Measurements from ENCODE around the gene OR10A3.
A peak's percentile ranks its signal among the peaks of the same experiment; 100 is the strongest.

OR10A3 gene

GRCh38 chr11:7941146-7941545, 362 bp downstream of the OR10A3 start:
- Histone ChIP-seq H3K79me1 (replicated peaks; ENCODE audit: low read length, poor library complexity, severe bottlenecking) (no peaks in the 10 kb centered on the region), H3K4me2 (ENCODE audit: low read length, poor library complexity, severe bottlenecking) (no peak overlapping the region), H3K4me1 (ENCODE audit: control insufficient read depth, insufficient read depth, low read depth, low read length) (no peaks in the 10 kb centered on the region), H3K27ac (ENCODE audit: low read length, poor library complexity, severe bottlenecking) (no peak overlapping the region), H4K8ac (ENCODE audit: low read length) (no peak overlapping the region), H3K9ac (ENCODE audit: low read length) (no peak overlapping the region), H2BK5ac (ENCODE audit: low read depth, low read length, poor library complexity, severe bottlenecking) (no peak overlapping the region), H2BK15ac (ENCODE audit: low read depth, poor library complexity, severe bottlenecking) (no peak overlapping the region), H3K27me3 (ENCODE audit: control insufficient read depth in 1 of 2, insufficient read depth in 1 of 2, low read length in 2 of 2) (peaks cover 0 to 4% of the 10 kb centered on the region in 2 experiments), H3K9me3 (ENCODE audit: control insufficient read depth, low read length) (peaks cover 25% of the 10 kb centered on the region), H4K91ac (ENCODE audit: low read length) (no peak overlapping the region), H3K18ac (ENCODE audit: low read depth in 1 of 2, low read length in 2 of 2) (no peak overlapping the region), H3K36me3 (ENCODE audit: control insufficient read depth in 1 of 2, insufficient read depth in 2 of 2, low read depth in 1 of 2, low read length in 2 of 2) (no peaks in the 10 kb centered on the region), H3K4me3 (ENCODE audit: insufficient read depth in 1 of 2, low read depth in 1 of 2, low read length in 2 of 2) (no peak overlapping the region), H3K4ac (ENCODE audit: low read depth in 1 of 2, low read length in 2 of 2) (no peak overlapping the region), H2BK120ac (ENCODE audit: low read depth, low read length) (no peak overlapping the region), H2BK12ac (ENCODE audit: low read length in 2 of 2) (no peak overlapping the region), H3K23ac (ENCODE audit: low read length in 2 of 2) (no peak overlapping the region), H2AK5ac (ENCODE audit: low read length, severe bottlenecking) (no peak overlapping the region), H2AFZ (ENCODE audit: low read depth, low read length) (no peak overlapping the region), H3K14ac (ENCODE audit: low read length in 2 of 2) (no peak overlapping the region)
- no peak for DNase-seq
- WGBS: no CpG with 5 or more reads among the region's 5 CpGs

- Histone ChIP-seq H3K4me1 (ENCODE audit: control insufficient read depth, insufficient read depth, low read depth, low read length) (no peaks in the 10 kb centered on the region), H2AK5ac (ENCODE audit: low read length, severe bottlenecking) (no peak overlapping the region), H2BK12ac (ENCODE audit: low read length in 2 of 2) (no peak overlapping the region), H3K4ac (ENCODE audit: low read depth in 1 of 2, low read length in 2 of 2) (no peak overlapping the region), H4K8ac (ENCODE audit: low read length) (no peak overlapping the region), H4K91ac (ENCODE audit: low read length) (no peak overlapping the region), H3K9me3 (ENCODE audit: control insufficient read depth, low read length) (no peaks in the 10 kb centered on the region), H3K4me2 (ENCODE audit: low read length, poor library complexity, severe bottlenecking) (no peak overlapping the region), H2BK120ac (ENCODE audit: low read depth, low read length) (no peak overlapping the region), H3K14ac (ENCODE audit: low read length in 2 of 2) (no peak overlapping the region), H2BK5ac (ENCODE audit: low read depth, low read length, poor library complexity, severe bottlenecking) (no peak overlapping the region), H3K36me3 (ENCODE audit: control insufficient read depth in 1 of 2, insufficient read depth in 2 of 2, low read depth in 1 of 2, low read length in 2 of 2) (no peaks in the 10 kb centered on the region), H3K23ac (ENCODE audit: low read length in 2 of 2) (no peak overlapping the region), H2BK15ac (ENCODE audit: low read depth, poor library complexity, severe bottlenecking) (no peak overlapping the region), H2AFZ (ENCODE audit: low read depth, low read length) (no peak overlapping the region), H3K4me3 (ENCODE audit: insufficient read depth in 1 of 2, low read depth in 1 of 2, low read length in 2 of 2) (no peak overlapping the region), H3K18ac (ENCODE audit: low read depth in 1 of 2, low read length in 2 of 2) (no peak overlapping the region), H3K27me3 (ENCODE audit: control insufficient read depth in 1 of 2, insufficient read depth in 1 of 2, low read length in 2 of 2) (peaks cover 0 to 4% of the 10 kb centered on the region in 2 experiments), H3K27ac (ENCODE audit: low read length, poor library complexity, severe bottlenecking) (no peak overlapping the region), H3K79me1 (replicated peaks; ENCODE audit: low read length, poor library complexity, severe bottlenecking) (no peaks in the 10 kb centered on the region), H3K9ac (ENCODE audit: low read length) (no peak overlapping the region)
- no peak for DNase-seq
- no CpG with 5 or more reads among the region's 1 CpG for WGBS
These were observed 4.9 kb downstream of the OR10A3 start for GRCh38 chr11:7936615-7937014.

GRCh38 chr11:7931168-7931567, 10.3 kb downstream of the OR10A3 start, which contains the start of gene OR10A6:
Gene OR10A6, minus strand, starts transcription at chr11:7931268. Its CDS starts 2,606 bp downstream, at chr11:7928662.
- H3K27ac ChIP-seq (ENCODE audit: low read length, poor library complexity, severe bottlenecking): no peak within 1 kb of the TSS
- no peak within 1 kb of the TSS for H3K4ac ChIP-seq (ENCODE audit: low read depth in 1 of 2, low read length in 2 of 2)
- no peak within 1 kb of the TSS for H3K9ac ChIP-seq (ENCODE audit: low read length)
- WGBS: 71% methylated on average over 4 of the region's 4 CpGs
- H2BK120ac ChIP-seq (ENCODE audit: low read depth, low read length): no peak within 1 kb of the TSS
- no peak within 1 kb of the TSS for H2AFZ ChIP-seq (ENCODE audit: low read depth, low read length)
- H3K18ac ChIP-seq (ENCODE audit: low read depth in 1 of 2, low read length in 2 of 2): no peak within 1 kb of the TSS
- no peaks in the 10 kb centered on the region for H3K79me1 ChIP-seq (replicated peaks; ENCODE audit: low read length, poor library complexity, severe bottlenecking)
- H3K4me1 ChIP-seq (ENCODE audit: control insufficient read depth, insufficient read depth, low read depth, low read length): no peaks in the 10 kb centered on the region
- H3K23ac ChIP-seq (ENCODE audit: low read length in 2 of 2): no peak within 1 kb of the TSS
- no peaks in the 10 kb centered on the region for H3K9me3 ChIP-seq (ENCODE audit: control insufficient read depth, low read length)
- H3K4me2 ChIP-seq (ENCODE audit: low read length, poor library complexity, severe bottlenecking): no peak within 1 kb of the TSS
- H4K8ac ChIP-seq (ENCODE audit: low read length): no peak within 1 kb of the TSS
- no peak within 1 kb of the TSS for H2BK5ac ChIP-seq (ENCODE audit: low read depth, low read length, poor library complexity, severe bottlenecking)
- no peak within 1 kb of the TSS for H4K91ac ChIP-seq (ENCODE audit: low read length)
- peaks cover 0 to 4% of the 10 kb centered on the region in 2 experiments for H3K27me3 ChIP-seq (ENCODE audit: control insufficient read depth in 1 of 2, insufficient read depth in 1 of 2, low read length in 2 of 2)
- H3K4me3 ChIP-seq (ENCODE audit: insufficient read depth in 1 of 2, low read depth in 1 of 2, low read length in 2 of 2): no peak within 1 kb of the TSS
- no peaks in the 10 kb centered on the region for H3K36me3 ChIP-seq (ENCODE audit: control insufficient read depth in 1 of 2, insufficient read depth in 2 of 2, low read depth in 1 of 2, low read length in 2 of 2)
- H2BK12ac ChIP-seq (ENCODE audit: low read length in 2 of 2): no peak within 1 kb of the TSS
- no peak within 1 kb of the TSS for H2AK5ac ChIP-seq (ENCODE audit: low read length, severe bottlenecking)
- no peak within 1 kb of the TSS for H2BK15ac ChIP-seq (ENCODE audit: low read depth, poor library complexity, severe bottlenecking)
- no peak for DNase-seq
- H3K14ac ChIP-seq (ENCODE audit: low read length in 2 of 2): peak within 1 kb of the TSS in 1 of 2 experiments; percentile 32

- Histone ChIP-seq H3K18ac (ENCODE audit: low read depth in 1 of 2, low read length in 2 of 2) (no peak overlapping the region), H2BK5ac (ENCODE audit: low read depth, low read length, poor library complexity, severe bottlenecking) (no peak overlapping the region), H3K4me3 (ENCODE audit: insufficient read depth in 1 of 2, low read depth in 1 of 2, low read length in 2 of 2) (no peak overlapping the region), H3K14ac (ENCODE audit: low read length in 2 of 2) (no peak overlapping the region), H4K8ac (ENCODE audit: low read length) (no peak overlapping the region), H3K27me3 (ENCODE audit: control insufficient read depth in 1 of 2, insufficient read depth in 1 of 2, low read length in 2 of 2) (peaks cover 0 to 4% of the 10 kb centered on the region in 2 experiments), H3K23ac (ENCODE audit: low read length in 2 of 2) (no peak overlapping the region), H3K4me2 (ENCODE audit: low read length, poor library complexity, severe bottlenecking) (no peak overlapping the region), H3K36me3 (ENCODE audit: control insufficient read depth in 1 of 2, insufficient read depth in 2 of 2, low read depth in 1 of 2, low read length in 2 of 2) (no peaks in the 10 kb centered on the region), H2AK5ac (ENCODE audit: low read length, severe bottlenecking) (no peak overlapping the region), H3K9me3 (ENCODE audit: control insufficient read depth, low read length) (no peaks in the 10 kb centered on the region), H2BK120ac (ENCODE audit: low read depth, low read length) (no peak overlapping the region), H3K4ac (ENCODE audit: low read depth in 1 of 2, low read length in 2 of 2) (no peak overlapping the region), H2AFZ (ENCODE audit: low read depth, low read length) (no peak overlapping the region), H2BK15ac (ENCODE audit: low read depth, poor library complexity, severe bottlenecking) (no peak overlapping the region), H4K91ac (ENCODE audit: low read length) (no peak overlapping the region), H2BK12ac (ENCODE audit: low read length in 2 of 2) (no peak overlapping the region), H3K4me1 (ENCODE audit: control insufficient read depth, insufficient read depth, low read depth, low read length) (no peaks in the 10 kb centered on the region), H3K27ac (ENCODE audit: low read length, poor library complexity, severe bottlenecking) (no peak overlapping the region), H3K79me1 (replicated peaks; ENCODE audit: low read length, poor library complexity, severe bottlenecking) (no peaks in the 10 kb centered on the region), H3K9ac (ENCODE audit: low read length) (no peak overlapping the region)
- DNase-seq: no peak
- 71% methylated on average over 4 of the region's 6 CpGs for WGBS
These were observed 13.9 kb downstream of the OR10A3 start for GRCh38 chr11:7927635-7928034.
